ENCODE data around the gene RPUSD1.

Gene RPUSD1

DNA sequence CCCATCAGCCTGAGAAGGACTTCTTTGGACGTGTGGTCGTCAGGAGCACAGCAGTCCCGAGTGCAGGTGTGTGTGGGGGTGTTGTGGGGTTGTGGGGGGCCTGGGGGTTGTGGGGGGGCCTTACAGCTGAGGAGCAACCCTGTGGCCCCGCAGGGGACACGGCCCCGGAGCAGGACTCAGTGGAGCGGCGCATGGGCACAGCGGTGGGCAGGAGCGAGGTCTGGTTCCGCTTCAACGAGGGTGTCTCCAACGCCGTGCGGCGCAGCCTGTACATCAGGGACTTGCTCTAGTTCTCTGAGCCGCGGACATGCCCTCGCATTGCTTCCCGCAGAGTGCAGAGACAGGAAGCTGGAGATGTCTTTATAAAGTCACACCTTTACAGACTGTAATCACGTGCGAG, 9.5 kb upstream of the RPUSD1 start:
- H3K4me1 Mint-ChIP-seq (ENCODE audit: low read depth), result no peaks in the 10 kb centered on the region
- no peak overlapping the region for H3K4me3 Mint-ChIP-seq
- H3K27me3 Mint-ChIP-seq (ENCODE audit: low read depth), result no peaks in the 10 kb centered on the region
- no peak overlapping the region for H3K27ac Mint-ChIP-seq
- H3K9me3 Mint-ChIP-seq, result no peaks in the 10 kb centered on the region
- H3K36me3 Mint-ChIP-seq (ENCODE audit: low read depth), result peaks cover 6% of the 10 kb centered on the region

DNA sequence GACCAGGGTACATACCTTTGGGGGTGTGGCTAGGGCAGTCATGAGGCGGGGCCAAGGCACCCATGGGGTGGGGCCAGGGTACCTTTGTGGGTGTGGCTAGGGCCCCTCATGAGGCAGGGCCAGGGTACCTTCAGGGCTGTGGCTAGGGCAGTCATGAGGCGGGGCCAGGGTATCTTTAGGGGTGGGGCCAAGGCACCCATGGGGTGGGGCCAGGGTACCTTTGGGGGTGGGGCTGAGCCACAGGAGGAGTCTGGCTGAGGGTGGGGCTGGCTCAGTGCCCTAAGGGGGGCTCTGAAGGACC, 8.9 kb upstream of the RPUSD1 start:
- H3K4me3 Mint-ChIP-seq, result no peak overlapping the region
- H3K27me3 Mint-ChIP-seq (ENCODE audit: low read depth), result no peaks in the 10 kb centered on the region
- H3K4me1 Mint-ChIP-seq (ENCODE audit: low read depth), result no peaks in the 10 kb centered on the region
- H3K27ac Mint-ChIP-seq, result no peak overlapping the region
- H3K36me3 Mint-ChIP-seq (ENCODE audit: low read depth), result peaks cover 6% of the 10 kb centered on the region
- no peaks in the 10 kb centered on the region for H3K9me3 Mint-ChIP-seq

DNA sequence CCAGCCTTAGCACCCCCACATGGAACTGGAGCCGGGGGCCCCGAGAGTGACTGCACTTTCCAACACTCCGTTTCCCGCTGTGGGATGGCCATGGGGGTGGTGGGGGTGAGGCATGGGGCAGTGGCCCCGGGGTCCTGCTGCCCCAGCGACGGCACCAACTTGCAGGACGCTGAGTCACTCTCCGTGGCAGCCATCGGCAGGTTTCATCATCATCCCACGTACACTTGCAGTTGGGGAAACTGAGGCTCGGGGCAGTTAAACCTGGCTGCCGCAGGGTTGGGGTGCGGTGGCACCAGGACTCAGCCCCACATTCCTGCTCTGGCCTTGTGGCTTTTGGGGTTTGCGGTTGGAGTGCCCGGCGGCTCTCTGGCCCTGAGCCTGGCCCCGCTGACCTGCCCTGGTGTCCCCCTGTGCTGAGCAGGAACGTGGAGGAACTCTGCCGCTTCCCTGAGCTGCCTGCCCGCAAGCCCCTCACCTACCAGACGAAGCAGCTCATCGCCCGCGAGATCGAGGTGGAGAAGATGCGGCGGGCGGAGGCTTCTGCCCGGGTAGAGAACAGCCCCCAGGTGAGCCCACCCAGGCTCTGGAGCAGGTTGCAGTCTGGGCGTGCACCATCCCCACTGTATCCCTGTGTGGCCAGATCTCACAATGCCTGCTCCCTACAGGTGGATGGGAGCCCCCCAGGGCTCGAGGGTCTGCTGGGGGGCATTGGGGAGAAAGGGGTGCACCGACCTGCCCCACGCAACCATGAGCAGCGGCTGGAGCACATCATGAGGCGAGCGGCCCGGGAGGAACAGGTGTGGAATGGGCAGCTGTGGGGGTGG, 8.3 kb upstream of the RPUSD1 start:
- H3K9me3 Mint-ChIP-seq, result no peaks in the 10 kb centered on the region
- H3K27me3 Mint-ChIP-seq (ENCODE audit: low read depth), result no peaks in the 10 kb centered on the region
- H3K4me3 Mint-ChIP-seq, result no peak overlapping the region
- H3K27ac Mint-ChIP-seq, result no peak overlapping the region
- H3K36me3 Mint-ChIP-seq (ENCODE audit: low read depth), result peaks cover 9% of the 10 kb centered on the region
- H3K4me1 Mint-ChIP-seq (ENCODE audit: low read depth), result no peaks in the 10 kb centered on the region

DNA sequence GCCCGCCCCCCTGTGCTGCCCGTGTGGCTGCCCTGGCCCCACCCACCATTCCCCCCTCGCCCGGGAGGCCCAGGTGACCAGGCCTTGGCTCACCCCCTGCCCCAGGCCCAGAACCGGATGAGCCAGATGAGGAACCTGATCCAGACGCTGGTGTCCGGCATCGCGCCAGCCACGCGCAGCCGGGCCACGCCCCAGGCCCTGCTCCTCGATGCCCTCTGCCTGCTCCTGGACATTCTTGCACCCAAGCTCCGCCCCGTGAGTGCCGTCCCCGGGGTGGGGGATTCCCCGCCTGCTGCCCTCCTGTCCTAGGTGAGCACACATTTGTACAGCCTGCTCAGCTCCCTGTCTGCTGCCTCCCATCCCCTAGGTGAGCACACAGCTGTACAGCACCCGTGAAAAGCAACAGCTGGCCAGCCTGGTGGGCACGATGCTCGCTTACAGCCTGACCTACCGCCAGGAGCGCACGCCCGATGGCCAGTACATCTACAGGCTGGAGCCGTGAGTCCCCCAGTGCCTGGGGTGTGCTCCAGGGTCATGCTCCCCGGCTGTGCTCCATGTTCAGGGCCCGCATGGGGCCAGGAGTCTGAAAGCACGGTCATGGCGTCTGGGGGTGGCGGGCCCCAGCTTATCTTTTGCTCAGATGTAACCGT, 7.5 kb upstream of the RPUSD1 start:
- no peaks in the 10 kb centered on the region for H3K9me3 Mint-ChIP-seq
- no peaks in the 10 kb centered on the region for H3K4me1 Mint-ChIP-seq (ENCODE audit: low read depth)
- no peaks in the 10 kb centered on the region for H3K27me3 Mint-ChIP-seq (ENCODE audit: low read depth)
- H3K27ac Mint-ChIP-seq, result no peak overlapping the region
- no peak overlapping the region for H3K4me3 Mint-ChIP-seq
- peaks cover 12% of the 10 kb centered on the region for H3K36me3 Mint-ChIP-seq (ENCODE audit: low read depth)

DNA sequence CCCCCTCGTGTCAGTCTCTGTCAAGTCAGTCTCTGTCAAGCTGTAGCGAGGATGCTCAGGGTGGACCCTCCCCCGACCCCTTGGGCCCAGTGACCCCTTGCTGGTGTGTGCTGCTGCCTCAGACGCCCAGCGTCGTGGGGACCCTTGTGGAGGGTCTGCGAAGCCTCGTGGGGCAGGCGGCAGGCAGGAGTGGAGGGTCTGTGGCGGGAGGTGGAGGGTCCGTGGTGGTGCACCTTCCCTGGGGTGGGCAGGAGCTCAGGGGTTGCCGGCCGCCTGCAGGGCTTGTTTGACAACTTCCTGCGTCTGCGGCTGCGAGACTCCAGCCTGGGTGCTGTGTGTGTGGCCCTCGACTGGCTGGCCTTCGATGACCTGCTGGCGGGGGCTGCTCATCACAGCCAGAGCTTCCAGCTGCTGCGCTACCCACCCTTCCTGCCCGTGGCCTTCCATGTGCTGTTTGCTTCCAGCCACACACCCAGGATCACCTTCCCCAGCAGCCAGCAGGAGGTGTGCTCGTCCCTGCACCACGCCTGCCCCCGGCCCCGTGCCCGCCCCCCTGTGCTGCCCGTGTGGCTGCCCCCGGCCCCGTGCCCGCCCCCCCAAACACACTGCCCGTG, 6.8 kb upstream of the RPUSD1 start:
- Mint-ChIP-seq H3K27me3 (ENCODE audit: low read depth) (no peaks in the 10 kb centered on the region), H3K36me3 (ENCODE audit: low read depth) (peaks cover 12% of the 10 kb centered on the region), H3K9me3 (no peaks in the 10 kb centered on the region), H3K27ac (no peak overlapping the region), H3K4me1 (ENCODE audit: low read depth) (no peaks in the 10 kb centered on the region), H3K4me3 (no peak overlapping the region)

DNA sequence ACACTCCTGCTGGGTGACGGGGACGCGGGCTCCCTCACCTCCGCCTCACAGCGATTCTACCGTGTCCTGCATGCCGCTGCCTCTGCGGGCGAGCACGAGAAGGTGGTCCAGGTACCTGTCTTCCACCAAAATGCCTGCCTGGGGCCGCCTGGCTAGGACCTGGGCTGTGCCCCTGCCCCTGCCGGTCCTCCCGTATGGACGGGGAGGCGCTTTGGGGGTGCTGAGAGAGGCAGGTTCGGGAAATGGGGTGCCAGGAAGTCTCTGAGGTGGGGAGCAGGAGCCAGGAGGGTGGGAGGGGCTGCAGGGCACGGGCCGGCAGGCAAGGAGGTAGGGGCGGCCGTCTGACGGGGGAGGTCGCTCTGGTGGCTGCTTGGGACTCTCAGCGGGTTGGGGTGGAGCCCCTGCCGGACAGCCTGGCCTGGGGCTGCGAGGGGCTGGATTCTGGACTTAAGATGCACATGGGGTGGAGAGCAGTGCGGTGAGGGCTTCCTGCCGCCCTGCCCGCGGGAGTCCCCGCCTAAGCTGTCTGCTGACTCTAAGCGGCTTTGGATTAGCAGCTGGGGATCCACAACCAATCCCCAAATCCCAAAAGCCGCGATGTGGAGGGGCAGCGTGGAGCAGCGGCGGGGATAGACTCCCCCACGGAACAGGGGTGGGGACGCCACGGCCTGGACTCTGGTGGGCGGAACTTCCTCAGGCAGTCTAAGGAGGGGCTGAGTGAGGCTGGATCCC, 6.1 kb upstream of the RPUSD1 start:
- Mint-ChIP-seq H3K4me1 (ENCODE audit: low read depth) (no peaks in the 10 kb centered on the region), H3K4me3 (no peak overlapping the region), H3K36me3 (ENCODE audit: low read depth) (peaks cover 12% of the 10 kb centered on the region), H3K27me3 (ENCODE audit: low read depth) (no peaks in the 10 kb centered on the region), H3K9me3 (no peaks in the 10 kb centered on the region), H3K27ac (no peak overlapping the region)

DNA sequence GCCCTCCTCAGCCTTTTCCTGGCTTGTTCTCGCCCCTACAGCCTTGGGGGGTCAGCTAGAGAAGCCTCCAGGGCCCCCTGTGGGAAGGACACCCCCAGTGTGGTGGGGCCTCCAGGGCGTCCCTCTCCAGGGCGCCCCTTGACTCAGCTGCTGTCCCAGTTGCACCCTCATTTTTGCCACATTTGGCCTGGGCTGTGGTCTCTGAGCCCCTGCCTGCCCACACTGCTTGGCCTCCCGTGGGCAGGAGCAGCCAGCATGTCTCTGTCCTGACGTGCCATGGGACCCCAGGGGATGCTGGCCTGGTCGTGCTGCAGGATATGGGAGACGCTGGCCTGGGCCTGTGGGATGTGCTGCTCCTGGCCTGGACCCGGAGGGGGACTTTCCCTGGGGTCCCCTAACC, 5.2 kb upstream of the RPUSD1 start:
- H3K36me3 Mint-ChIP-seq (ENCODE audit: low read depth), result peaks cover 12% of the 10 kb centered on the region
- H3K9me3 Mint-ChIP-seq, result no peaks in the 10 kb centered on the region
- no peaks in the 10 kb centered on the region for H3K4me1 Mint-ChIP-seq (ENCODE audit: low read depth)
- no peak overlapping the region for H3K4me3 Mint-ChIP-seq
- H3K27ac Mint-ChIP-seq, result no peak overlapping the region
- no peaks in the 10 kb centered on the region for H3K27me3 Mint-ChIP-seq (ENCODE audit: low read depth)

DNA sequence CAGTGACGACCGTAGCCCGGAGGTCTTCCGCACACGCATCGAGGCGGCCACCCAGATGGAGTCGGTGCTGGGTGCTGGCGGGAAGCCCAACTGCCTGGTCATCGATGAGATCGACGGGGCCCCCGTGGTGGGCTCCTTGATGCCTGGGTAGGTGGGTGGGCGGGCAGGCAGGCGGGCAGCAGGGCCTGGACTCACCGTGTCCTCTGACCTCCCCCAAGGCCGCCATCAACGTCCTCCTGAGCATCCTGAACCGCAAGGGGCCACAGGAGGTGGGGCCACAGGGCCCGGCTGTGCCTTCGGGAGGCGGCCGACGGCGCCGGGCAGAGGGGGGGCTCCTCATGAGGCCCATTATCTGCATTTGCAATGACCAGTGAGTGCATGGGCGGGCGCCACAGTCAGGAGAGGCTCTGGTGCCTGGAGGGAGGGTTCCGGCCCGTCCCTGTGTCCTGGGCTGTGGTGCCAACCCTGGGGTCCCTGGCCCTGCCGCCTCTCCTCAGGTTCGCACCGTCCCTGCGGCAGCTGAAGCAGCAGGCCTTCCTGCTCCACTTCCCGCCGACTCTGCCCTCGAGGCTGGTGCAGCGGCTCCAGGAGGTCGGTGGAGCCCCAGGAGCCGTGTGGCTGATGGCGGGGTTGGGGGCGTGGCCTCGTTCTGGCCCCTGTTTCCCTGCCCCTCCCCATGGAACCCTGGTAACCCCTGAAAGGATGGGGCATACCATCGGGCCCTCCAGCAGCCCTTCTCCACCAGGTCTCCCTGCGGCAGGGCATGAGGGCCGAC, 4.2 kb upstream of the RPUSD1 start:
- Mint-ChIP-seq H3K27me3 (ENCODE audit: low read depth) (no peaks in the 10 kb centered on the region), H3K4me1 (ENCODE audit: low read depth) (no peaks in the 10 kb centered on the region), H3K36me3 (ENCODE audit: low read depth) (peaks cover 7% of the 10 kb centered on the region)

DNA sequence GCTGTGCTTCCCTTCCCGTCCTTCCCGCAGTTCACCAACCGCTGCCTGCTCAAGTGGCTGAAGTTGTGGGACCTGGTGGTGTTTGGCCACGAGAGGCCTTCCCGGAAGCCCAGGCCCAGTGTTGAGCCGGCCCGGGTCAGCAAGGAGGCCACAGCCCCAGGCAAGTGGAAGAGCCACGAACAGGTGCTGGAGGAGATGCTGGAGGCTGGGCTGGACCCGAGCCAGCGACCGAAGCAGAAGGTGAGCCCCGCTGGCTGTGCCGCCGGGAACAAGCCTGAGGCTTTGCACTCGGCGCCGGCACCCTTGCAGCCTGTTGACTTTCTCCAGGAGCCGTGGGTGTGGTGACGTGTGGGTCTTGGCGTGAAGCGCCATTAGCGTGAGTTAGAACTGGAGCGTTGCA, 3.0 kb upstream of the RPUSD1 start:
- H3K27ac Mint-ChIP-seq, result no peak overlapping the region
- no peaks in the 10 kb centered on the region for H3K4me1 Mint-ChIP-seq (ENCODE audit: low read depth)
- H3K9me3 Mint-ChIP-seq, result no peaks in the 10 kb centered on the region
- H3K4me3 Mint-ChIP-seq, result no peak overlapping the region
- peaks cover 6% of the 10 kb centered on the region for H3K36me3 Mint-ChIP-seq (ENCODE audit: low read depth)
- no peaks in the 10 kb centered on the region for H3K27me3 Mint-ChIP-seq (ENCODE audit: low read depth)

More for the DNA sequence above, 4.2 kb upstream of the RPUSD1 start:
- H3K4me3 Mint-ChIP-seq, result no peak overlapping the region
- H3K9me3 Mint-ChIP-seq, result no peaks in the 10 kb centered on the region
- no peak overlapping the region for H3K27ac Mint-ChIP-seq

DNA sequence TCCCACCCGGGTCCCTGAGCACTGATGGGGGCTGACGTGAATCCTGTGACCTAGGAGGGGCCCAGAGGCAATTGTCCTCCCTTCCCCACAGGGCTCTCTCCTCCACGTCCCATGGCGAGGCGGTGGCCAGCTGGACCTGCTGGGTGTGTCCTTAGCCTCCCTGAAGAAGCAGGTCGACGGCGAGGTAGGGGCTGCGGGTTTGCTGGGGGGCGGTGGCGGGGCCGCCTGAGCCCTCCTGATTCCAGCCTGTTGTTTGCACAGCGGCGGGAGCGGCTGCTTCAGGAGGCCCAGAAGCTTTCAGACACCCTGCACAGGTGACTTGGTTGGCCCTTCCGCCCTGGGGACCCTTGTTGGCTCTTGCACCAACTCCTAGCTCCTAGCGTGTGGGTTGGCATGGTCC, 1.9 kb upstream of the RPUSD1 start:
- H3K27ac Mint-ChIP-seq, result no peak overlapping the region
- peaks cover 6% of the 10 kb centered on the region for H3K36me3 Mint-ChIP-seq (ENCODE audit: low read depth)
- peak overlapping the region; percentile 62 for H3K4me3 Mint-ChIP-seq
- H3K4me1 Mint-ChIP-seq (ENCODE audit: low read depth), result no peaks in the 10 kb centered on the region
- H3K27me3 Mint-ChIP-seq (ENCODE audit: low read depth), result no peaks in the 10 kb centered on the region
- no peaks in the 10 kb centered on the region for H3K9me3 Mint-ChIP-seq

DNA sequence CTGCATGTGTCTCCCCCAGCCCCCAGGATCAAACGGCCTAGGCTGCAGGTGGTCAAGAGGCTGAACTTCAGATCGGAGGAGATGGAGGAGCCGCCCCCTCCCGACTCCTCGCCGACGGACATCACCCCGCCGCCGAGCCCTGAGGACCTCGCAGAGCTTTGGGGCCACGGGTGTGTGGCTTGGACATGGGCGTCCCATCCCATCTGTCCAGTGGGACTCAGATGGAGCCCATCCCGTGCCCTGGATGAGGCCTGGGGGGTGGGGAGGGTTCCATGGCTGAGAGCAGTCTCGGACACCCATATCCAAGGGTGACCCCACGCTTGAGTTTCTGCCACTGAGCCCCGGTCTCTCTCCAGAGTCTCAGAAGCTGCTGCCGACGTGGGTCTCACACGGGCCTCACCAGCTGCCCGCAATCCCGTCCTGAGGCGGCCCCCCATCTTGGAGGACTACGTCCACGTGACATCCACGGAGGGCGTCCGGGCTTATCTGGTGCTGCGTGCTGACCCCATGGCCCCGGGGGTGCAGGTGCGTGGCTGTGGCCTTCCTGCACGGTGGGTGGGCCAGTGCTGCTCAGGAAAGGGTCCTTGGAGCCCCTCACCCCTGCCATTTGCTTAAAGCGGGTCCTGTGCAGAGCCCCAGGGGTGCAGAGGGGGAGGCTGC, 1.1 kb upstream of the RPUSD1 start:
- Mint-ChIP-seq H3K27me3 (ENCODE audit: low read depth) (no peaks in the 10 kb centered on the region), H3K4me1 (ENCODE audit: low read depth) (no peaks in the 10 kb centered on the region), H3K4me3 (peak overlapping the region; percentile 25), H3K27ac (no peak overlapping the region), H3K36me3 (ENCODE audit: low read depth) (peaks cover 6% of the 10 kb centered on the region), H3K9me3 (no peaks in the 10 kb centered on the region)

DNA sequence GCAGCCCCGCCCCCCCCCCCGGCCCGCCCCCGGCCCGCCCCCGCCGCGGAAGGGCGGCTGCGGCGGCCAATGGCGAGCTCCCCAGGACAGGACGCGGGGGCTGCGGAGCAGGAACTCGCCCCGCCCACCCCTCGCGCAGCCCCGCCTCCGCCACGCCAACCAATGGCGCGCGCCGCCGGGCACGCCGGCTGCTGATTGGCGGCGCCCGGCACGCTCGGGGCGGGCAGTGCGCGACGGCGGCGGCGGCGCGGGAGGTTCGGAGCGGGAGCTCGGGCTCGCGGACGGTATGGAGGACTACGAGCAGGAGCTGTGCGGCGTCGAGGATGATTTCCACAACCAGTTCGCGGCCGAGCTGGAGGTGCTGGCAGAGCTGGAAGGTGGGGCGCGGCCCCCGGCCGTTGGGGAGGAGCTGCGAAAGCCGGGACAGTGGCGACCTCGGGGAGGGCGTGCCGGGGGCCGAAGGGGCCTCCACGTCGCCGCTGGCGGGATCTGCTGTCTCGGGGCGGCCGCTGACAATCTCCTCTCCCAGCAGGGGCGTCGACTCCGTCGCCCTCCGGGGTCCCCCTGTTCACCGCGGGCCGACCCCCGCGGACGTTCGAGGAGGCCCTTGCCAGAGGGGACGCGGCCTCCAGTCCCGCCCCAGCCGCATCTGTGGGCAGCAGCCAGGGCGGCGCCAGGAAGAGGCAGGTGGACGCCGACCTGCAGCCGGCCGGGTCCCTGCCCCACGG, 382 bp upstream of the RPUSD1 start, which contains the start of gene CHTF18:
Gene CHTF18 (plus strand): TSS at position 222 of the 728 bp plus-strand sequence. CDS start 65 bp downstream, at position 287.
- Mint-ChIP-seq H3K4me3 (peak within 1 kb of the TSS; percentile 86), H3K4me1 (ENCODE audit: low read depth) (no peaks in the 10 kb centered on the region), H3K27me3 (ENCODE audit: low read depth) (no peaks in the 10 kb centered on the region), H3K9me3 (no peaks in the 10 kb centered on the region), H3K27ac (peak within 1 kb of the TSS; percentile 77), H3K36me3 (ENCODE audit: low read depth) (peaks cover 6% of the 10 kb centered on the region)

DNA sequence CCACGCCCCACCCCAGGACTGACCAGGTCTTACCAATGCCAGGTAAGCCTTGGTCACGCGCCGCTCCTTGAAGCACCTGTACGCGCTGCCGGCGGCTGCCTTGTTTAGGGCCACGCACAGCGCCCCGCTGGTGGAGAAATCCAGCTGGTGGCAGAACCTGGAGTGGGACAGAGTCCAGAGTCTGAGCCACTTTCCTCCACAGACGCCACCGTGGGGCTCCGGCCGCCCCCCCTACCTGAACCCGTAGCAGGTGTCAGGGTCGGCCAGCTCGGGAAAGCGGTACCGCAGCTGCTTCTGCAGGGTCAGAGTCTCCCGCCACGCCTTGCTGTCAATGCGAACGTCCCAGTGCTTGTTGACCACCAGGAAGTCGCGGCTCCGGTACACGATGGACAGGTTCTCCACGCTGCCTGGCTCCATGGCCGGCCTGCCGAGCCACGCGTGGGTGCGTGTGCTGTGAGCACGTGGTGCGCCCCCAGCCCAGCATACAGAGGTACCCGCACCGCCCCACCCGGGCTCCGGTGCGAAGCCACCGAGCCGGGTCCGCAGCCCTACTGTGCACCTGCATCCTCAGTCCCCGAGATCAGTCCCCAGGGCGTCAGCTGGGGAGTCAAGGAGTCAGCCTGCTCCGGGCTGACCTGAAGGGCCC, 737 bp downstream of the RPUSD1 start:
- Mint-ChIP-seq H3K4me3 (peak overlapping the region; percentile 86), H3K36me3 (ENCODE audit: low read depth) (peaks cover 6% of the 10 kb centered on the region)

More for the DNA sequence above, 737 bp downstream of the RPUSD1 start:
- no peaks in the 10 kb centered on the region for H3K27me3 Mint-ChIP-seq (ENCODE audit: low read depth)
- H3K27ac Mint-ChIP-seq, result peak overlapping the region; percentile 77
- no peaks in the 10 kb centered on the region for H3K4me1 Mint-ChIP-seq (ENCODE audit: low read depth)
- no peaks in the 10 kb centered on the region for H3K9me3 Mint-ChIP-seq
